Spleen (tissue), 7 donors: ENCODE data around the gene TEX10.

ENCODE experiments used
- POLR2AphosphoS5 ChIP-seq, 3 donors: sonication (generic); formaldehyde crosslinking; IDR thresholded peaks; one replicate each; pipeline ENCODE4 v1.5.1; 2017; ENCODE audit warnings: antibody characterized with exemption in 3 of 3
- TF ChIP-seq, protein P1 (sequence below), 11 experiments: fragments of 200-600 bp in 7 of 11; fragments of 450-650 bp in 4 of 11; sonication (generic) in 4 of 11; IDR thresholded peaks in 8 of 11; conservative IDR thresholded peaks in 3 of 11; 1 replicate in 7 of 11; 2 replicates in 4 of 11; pipeline versions ENCODE4 v1.4.0 to v1.8.0; 2016 to 2021; ENCODE audit warnings: antibody characterized with exemption in 11 of 11, inconsistent platforms in 4 of 11, mild to moderate bottlenecking in 1 of 11
- donor health status: DM: no; HTN: no; CAD: no; lungs with moderate emphysema.
- donor health status: DM: no; HTN: no; CAD: no.
- donor health status: DM: no; HTN: no; CAD: no.

DNA sequence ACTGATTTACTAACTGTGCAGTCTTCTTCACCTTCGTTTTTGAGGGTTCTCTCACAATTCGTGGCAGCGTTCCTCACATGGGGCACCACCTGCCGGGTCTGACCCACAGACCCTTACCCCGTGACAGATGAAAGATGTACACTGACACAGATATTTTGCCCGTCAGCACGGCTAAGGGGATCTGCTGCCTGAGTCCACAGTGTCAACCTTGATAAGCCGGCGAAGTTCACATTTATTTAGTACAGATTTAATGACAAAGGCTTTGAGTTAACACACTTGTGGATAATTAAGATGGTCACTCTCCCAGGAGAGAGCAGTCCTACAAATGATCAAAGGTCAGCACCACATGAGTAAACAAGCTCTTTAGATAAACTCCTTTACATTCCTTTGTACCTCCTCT is 15.9 kb upstream of the TEX10 start:
- TF ChIP-seq, protein P1, sequence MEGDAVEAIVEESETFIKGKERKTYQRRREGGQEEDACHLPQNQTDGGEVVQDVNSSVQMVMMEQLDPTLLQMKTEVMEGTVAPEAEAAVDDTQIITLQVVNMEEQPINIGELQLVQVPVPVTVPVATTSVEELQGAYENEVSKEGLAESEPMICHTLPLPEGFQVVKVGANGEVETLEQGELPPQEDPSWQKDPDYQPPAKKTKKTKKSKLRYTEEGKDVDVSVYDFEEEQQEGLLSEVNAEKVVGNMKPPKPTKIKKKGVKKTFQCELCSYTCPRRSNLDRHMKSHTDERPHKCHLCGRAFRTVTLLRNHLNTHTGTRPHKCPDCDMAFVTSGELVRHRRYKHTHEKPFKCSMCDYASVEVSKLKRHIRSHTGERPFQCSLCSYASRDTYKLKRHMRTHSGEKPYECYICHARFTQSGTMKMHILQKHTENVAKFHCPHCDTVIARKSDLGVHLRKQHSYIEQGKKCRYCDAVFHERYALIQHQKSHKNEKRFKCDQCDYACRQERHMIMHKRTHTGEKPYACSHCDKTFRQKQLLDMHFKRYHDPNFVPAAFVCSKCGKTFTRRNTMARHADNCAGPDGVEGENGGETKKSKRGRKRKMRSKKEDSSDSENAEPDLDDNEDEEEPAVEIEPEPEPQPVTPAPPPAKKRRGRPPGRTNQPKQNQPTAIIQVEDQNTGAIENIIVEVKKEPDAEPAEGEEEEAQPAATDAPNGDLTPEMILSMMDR (IDR thresholded peaks at IDR 0.05 in 8 of 11, conservative IDR thresholded peaks at IDR 0.05 in 3 of 11): no peak
- TF ChIP-seq POLR2AphosphoS5 (IDR thresholded peaks at IDR 0.05): no peak
